SK-N-DZ (cell line): ENCODE measurements around the gene TMEM219. TPM values are rescaled to one million over a fixed set of nuclear protein-coding genes. Genes with fewer than 3 reads are reported as not detected.
"Not testable (repeated sequence)": the region's sequence is repeated elsewhere in the genome, so short reads cannot be mapped to it uniquely, and the experiment has no call there.

Source experiments
- DNase-seq: peaks from one replicate; pipeline ENCODE4 v3.0.0-alpha.2; 2015; ENCODE audit warnings: low spot score
- polyA plus RNA-seq, 2 experiments: library from polyadenylated mRNA; depleted of rRNA; stranded (reverse); fragments of >200 nt; gene quantifications; 2 replicates each; pipeline ENCODE4 v1.2.3, GENCODE V29; 2014

The TMEM219 gene
- 93.4 and 99.9 TPM in 2 replicates for polyA plus RNA-seq (2014; cell fraction: cytosol; rRNA removed)
- 81.7 and 93.0 TPM in 2 replicates for polyA plus RNA-seq (2014; cell fraction: nucleus; rRNA removed)

- peak; percentile 90 for DNase-seq
These were observed at the start of gene TMEM219 for GRCh38 chr16:29961479-29962343. Gene TMEM219 (plus strand): TSS chr16:29962079. CDS start chr16:29963144, 1,065 bp downstream.

- DNase-seq, result no peak
These were observed 49.8 kb upstream of the TMEM219 start for GRCh38 chr16:29912087-29912486.

DNA sequence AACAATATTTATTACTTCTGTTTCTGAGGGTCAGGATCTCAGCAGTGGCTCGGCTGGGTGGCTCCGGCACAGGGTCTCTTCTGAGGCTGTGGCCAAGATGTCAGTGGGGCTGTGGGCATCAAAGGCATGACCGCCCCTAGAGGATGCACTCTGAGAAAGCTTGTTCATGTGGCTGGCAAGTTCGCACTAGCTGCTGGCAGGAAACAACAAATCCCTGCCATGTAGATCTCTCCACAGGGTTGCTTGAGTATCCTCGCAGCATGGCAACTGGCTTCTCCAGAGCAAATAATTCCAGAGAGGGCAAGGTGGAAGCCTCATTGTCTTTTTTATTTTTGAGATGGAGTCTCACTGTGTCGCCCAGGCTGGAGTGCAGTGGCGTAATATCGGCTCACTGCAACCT lies 48.4 kb upstream of the TMEM219 start:
- no peak for DNase-seq

- no peak for DNase-seq
These were observed 46.2 kb upstream of the TMEM219 start for GRCh38 chr16:29915590-29916247.

DNA sequence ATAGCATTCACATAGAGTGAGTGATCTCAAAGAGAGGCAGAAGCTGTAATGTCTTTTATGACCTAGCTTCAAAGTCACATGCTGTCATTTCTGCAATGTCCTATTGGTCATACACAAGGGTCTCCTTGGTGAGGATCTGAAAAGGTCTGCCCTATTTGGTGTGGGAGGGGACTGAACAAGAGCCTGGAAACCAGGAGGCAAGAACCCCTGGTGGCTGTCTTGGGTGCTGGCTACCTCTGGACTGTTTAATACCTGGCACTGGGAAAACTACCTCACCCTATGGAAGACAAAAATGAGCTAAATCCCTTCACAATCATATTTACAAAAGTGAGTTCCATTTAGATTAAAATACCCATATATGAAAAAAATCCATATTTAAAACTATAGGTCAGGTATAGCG lies 44.9 kb upstream of the TMEM219 start:
- no peak for DNase-seq

DNA sequence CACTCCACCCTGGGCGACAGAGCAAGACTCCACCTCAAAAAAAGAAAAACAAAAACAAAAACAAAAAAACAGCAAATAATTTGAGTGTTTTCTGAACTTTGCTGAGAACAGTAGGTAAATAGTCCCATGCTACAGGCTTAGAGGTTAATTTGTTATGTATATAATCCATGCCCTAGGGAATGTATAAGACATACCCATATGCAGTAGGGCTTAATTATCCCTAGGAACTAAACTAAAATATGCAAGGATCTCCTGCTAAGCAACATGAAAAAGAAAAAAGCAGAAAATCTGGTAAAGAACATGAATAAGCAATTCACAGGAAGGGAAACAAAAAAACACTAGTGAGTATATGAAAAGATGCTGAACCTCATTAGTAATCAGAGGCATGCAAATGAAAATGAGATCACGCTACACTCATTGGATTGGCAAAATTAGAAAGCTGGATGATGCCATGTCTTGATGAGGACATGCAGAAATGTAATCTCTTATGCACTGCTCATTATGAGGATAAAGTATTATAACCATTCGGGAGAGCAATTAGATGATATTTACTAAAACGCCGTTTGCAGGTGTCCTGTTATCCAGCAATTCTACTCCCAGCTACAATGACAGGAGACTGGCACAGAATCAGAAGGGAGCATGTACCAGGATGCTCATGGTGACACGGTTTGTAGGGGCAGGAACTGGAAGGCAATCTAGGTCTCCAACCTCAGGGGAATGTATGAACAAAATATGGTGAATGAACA lies 41.4 kb upstream of the TMEM219 start:
- no peak for DNase-seq

- DNase-seq, result no peak
These were observed 40.9 kb upstream of the TMEM219 start for GRCh38 chr16:29921034-29921385.

- DNase-seq, result no peak
These were observed 39.6 kb upstream of the TMEM219 start for GRCh38 chr16:29922326-29922725.

- DNase-seq, result no peak
These were observed 38.8 kb upstream of the TMEM219 start for GRCh38 chr16:29922986-29923501.

DNA sequence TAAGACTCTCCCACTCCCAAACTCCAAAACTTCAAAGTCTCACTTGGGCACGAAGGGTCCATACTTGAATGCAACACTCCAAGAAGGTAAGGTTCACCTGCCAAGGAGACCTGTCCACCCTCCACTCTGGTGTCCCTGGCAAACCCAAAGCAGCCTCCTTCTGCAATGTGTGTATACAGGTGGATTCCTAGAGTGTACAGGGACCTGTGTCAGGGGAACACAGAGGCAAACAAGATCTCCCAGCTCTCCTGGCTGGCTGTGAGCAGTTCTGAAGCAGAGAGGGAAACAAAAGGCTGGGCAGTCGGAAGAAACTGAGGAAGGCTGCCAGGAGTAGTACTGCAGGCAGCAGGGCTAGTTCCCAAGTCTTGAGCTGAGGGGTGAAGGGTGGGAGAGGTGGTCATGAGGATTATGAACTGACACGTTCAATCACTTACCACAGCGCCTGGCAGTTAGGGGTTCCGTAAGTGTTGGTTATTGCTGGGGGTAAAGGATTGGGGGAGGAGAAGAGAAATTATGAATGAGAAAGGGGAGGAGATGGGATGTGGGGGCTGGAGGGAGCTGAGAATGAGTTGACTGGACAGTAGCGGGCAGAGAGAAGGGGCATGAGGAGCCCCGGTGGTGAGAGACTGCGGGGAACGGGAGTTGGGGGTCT lies 36.6 kb upstream of the TMEM219 start:
- no peak for DNase-seq

- DNase-seq, result peak; percentile 91
These were observed 35.8 kb upstream of the TMEM219 start, which contains the start of gene KCTD13 for GRCh38 chr16:29925781-29926710. Gene KCTD13 (minus strand): TSS chr16:29926226. CDS start chr16:29926033, 193 bp downstream.

GRCh38 chr16:29926711-29927052 lies 35.2 kb upstream of the TMEM219 start:
- peak; percentile 56 for DNase-seq

DNA sequence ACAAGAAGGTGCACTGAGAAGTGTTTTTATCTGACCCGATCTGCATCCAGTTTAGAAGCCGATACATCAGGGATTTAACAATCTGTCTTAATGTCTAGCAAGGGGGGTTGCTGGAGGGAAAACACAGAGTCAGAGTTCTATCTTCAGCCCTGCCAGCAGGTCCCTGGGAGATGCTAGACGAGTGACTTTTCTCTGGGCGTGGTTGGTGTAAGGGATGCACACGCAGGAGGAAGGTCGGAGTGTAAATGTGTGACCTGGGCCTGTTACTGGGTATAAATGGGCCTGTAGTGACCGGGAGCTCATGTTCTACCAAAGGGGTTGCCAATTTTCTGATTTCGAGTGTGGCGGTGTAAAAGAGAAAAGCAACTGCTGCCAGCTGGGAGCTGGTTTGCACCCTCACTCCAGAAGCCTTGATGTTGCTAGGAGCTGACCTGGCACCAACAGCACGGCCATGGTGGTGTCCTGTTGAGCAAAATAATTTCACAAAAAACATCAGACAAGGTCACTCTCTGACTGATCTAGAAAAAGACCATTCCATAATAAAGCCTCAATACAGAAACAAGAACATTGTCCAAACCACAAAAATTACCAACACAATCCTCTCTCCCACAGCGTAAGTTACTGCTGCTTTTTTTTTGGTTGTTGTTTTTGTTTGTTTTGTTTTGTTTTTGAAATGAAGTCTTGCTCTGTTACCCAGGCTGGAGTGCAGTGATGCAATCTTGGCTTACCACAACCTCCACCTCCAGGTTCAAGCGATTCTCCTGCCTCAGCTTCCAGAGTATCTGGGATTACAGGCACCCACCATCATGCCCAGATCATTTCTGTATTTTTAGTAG lies 34.6 kb upstream of the TMEM219 start:
- DNase-seq, result no peak

- DNase-seq, result not testable (repeated sequence)
These were observed 30.1 kb upstream of the TMEM219 start for GRCh38 chr16:29931750-29932149.

- no peak for DNase-seq
These were observed 21.2 kb upstream of the TMEM219 start for GRCh38 chr16:29940656-29941055.

DNA sequence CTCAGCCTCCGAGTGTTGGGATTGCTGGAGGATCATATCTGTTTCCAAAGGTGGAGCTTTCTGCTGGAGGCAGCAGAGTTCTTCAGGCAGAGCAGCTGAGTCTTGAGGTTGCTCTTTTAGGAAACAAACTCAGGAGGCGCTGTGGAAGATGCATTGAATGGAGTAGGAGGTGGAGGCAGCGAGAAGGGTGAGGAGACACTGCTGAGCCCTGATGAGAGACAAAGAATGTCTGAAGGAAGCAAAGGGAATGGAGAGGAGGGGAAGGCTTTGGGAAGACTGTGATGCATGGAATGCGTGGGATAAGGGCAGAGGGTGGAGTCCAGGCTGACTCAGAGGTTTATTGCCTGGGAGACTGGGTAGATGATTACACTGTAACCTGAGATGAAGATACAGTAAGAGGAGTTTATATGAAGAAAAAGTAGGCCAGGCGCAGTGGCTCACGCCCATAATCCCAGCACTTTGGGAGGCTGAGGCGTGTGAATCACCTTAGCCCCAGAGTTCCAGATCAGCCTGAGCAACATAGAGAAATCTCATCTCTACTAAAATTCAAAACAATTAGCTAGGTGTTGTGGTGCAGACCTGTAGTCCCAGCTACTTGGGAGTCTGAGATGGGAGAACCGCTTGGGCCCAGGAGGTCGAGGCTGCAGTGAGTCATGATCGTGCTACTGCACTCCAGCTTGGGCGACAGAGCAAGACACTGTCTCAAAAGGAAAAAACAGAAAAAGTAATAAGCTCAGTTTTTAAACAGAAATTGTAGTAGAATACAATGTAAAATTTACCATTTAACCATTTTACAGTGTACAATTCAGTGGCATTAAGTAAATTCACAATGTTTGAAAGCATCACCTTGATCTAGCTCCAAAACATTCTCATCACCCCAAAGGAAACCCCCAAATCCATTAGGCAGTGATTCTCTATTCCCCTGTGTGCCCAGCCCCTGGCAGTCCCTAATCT lies 17.8 kb upstream of the TMEM219 start:
- DNase-seq, result peak; percentile 52

DNA sequence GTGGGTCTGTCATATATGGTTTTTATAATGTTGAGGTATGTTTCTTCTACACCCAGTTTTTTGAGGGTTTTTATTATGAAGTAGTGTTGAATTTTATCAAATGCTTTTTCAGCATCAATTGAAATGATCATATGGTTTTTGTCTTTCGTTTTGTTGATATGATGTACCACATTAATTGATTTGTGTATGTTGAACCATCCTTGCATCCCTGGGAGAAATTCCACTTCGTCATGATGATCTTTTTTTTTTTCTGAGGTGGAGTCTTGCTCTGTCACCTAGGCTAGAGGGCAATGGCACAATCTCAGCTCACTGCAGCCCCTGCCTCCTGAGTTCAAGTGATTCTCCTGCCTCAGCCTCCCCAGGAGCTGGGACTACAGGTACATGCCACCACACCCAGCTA lies 14.0 kb upstream of the TMEM219 start:
- no peak for DNase-seq

DNA sequence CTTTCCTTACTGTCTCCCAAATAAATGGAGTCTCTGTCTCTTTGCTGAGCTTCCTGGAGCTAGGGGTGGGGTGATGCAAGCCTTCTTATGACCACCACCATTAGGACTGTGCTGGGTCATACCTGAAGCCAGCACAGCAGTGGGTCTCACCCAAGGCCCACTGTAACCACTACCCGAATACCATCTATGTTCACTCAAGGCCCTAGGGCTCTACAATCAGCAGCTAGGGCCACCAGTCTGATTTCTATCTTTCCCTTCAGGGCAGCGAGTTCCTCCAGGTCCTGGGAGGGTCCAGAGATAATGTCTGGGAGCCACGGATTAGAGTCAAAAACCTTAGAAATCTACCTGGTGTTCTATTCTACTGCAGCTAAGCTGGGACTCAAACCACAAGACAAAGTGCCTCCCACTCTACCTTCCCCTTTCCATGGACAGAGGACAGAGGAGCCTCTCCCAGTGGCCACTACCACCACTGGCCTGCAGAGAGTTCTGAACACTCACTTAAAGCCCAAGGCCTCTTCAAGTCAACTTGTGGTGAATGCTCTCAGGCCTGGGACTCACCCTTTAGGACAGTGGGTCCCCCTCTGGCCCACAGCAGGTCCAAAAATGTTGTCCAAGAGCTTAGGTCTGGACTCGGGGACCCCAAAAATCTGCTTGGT lies 10.9 kb upstream of the TMEM219 start:
- no peak for DNase-seq
